Astrocyte of the cerebellum (primary cell): ENCODE data around the gene DND1.
"Not testable (repeated sequence)": the region's sequence is repeated elsewhere in the genome, so short reads cannot be mapped to it uniquely, and the experiment has no call there.

ENCODE experiments used
- DNase-seq: peaks from one replicate; pipeline ENCODE4 v3.0.0-alpha.2; 2011; ENCODE audit warnings: low read depth
- H3K4me3 ChIP-seq: 2 replicates; pipeline ENCODE4 v1.5.1; 2011; ENCODE audit warnings: mild to moderate bottlenecking, low read depth, low read length, moderate library complexity
- in situ Hi-C: cut with HindIII; loops from 2 replicates; pipeline ENCODE4 v1.10.0; 2017; ENCODE audit warnings: low sequenced_read_pairs
- TF ChIP-seq, protein P1 (sequence below): IDR thresholded peaks from 2 replicates; pipeline ENCODE4 v1.5.1; 2012; ENCODE audit warnings: low read length, low read depth, moderate library complexity, mild to moderate bottlenecking; ENCODE audit errors: missing control alignments

DND1 gene

GRCh38 chr5:140630292-140631035 is 42.9 kb downstream of the DND1 start:
- TF ChIP-seq, protein P1, sequence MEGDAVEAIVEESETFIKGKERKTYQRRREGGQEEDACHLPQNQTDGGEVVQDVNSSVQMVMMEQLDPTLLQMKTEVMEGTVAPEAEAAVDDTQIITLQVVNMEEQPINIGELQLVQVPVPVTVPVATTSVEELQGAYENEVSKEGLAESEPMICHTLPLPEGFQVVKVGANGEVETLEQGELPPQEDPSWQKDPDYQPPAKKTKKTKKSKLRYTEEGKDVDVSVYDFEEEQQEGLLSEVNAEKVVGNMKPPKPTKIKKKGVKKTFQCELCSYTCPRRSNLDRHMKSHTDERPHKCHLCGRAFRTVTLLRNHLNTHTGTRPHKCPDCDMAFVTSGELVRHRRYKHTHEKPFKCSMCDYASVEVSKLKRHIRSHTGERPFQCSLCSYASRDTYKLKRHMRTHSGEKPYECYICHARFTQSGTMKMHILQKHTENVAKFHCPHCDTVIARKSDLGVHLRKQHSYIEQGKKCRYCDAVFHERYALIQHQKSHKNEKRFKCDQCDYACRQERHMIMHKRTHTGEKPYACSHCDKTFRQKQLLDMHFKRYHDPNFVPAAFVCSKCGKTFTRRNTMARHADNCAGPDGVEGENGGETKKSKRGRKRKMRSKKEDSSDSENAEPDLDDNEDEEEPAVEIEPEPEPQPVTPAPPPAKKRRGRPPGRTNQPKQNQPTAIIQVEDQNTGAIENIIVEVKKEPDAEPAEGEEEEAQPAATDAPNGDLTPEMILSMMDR = no peak
- in situ Hi-C loops = no loop called here
- H3K4me3 ChIP-seq = no peak overlapping the region
- no peak for DNase-seq

DNA sequence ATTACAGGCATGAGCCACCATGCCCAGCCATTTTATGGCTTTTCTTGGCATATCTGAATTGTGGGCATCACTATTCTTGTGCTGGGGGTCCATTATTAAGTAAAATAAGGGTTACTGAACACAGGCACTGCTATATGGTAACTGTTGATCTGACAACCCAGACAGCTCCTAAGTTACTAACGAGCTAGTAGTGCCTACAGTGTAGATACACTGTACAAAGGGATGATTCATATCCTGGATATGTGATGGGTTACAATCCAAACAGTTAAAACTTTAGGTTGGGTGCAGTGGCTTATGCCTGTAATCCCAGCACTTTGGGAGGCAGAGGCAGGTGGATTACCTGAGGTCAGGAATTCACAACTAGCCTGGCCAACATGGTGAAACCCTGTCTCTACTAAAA is 44.7 kb downstream of the DND1 start:
- no peak for DNase-seq
- TF ChIP-seq, protein P1 = no peak
- no peak overlapping the region for H3K4me3 ChIP-seq
- in situ Hi-C loops = no loop called here

DNA sequence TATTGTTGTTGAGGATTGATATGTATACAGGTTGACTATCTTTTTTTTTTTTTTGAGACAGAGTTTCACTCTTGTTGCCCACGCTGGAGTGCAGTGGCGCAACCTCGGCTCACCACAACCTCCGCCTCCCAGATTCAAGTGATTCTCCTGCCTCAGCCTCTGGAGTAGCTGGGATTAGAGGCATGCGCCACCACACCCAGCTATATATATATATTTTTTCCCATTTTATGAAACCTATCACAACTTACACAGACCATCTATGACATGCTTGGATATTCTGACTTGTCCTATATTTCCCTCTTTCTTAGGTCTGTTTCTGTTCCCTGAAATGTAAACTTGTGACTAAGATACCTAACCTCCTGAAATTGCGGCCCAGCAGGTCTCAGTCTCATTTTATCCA is 45.4 kb downstream of the DND1 start:
- TF ChIP-seq, protein P1 = no peak
- H3K4me3 ChIP-seq = no peak overlapping the region
- in situ Hi-C loops = no loop called here
- no peak for DNase-seq

- DNase-seq, in situ Hi-C loops, H3K4me3 ChIP-seq: not testable (repeated sequence)
Measured at GRCh38 chr5:140624886-140625285, 48.5 kb downstream of the DND1 start.

GRCh38 chr5:140623061-140623460 is 50.3 kb downstream of the DND1 start:
- H3K4me3 ChIP-seq, DNase-seq, in situ Hi-C loops: not testable (repeated sequence)

DNA sequence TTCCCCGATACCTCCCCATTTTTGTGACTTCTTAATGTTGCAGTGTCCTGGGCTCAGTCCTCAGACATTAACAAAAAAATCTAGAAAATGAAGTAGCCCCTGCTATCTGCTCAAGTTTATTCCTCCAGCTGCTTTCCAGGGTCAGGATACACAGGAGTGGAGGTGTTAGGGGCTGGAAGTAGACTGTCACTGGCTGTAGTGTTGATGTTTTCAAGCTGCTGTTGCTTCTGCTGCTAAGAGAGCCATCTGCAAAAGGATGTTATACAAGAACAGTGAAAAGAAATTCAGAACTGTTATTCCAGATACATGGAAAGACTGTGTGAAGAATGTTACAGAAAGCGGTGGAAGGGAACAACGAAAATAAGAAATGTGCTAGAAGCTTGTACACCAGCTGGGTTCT is 51.1 kb downstream of the DND1 start:
- no peak for DNase-seq
- TF ChIP-seq, protein P1 = no peak
- no peak overlapping the region for H3K4me3 ChIP-seq
- in situ Hi-C loops = no loop called here
